GM18511 (cell line): ENCODE data around the gene TEX38.
"Not testable (repeated sequence)": the region's sequence is repeated elsewhere in the genome, so short reads cannot be mapped to it uniquely, and the experiment has no call there.

Experiments used
- ATAC-seq: cut with Tn5 transposase; IDR thresholded peaks from one replicate; pipeline ENCODE4 v1.9.1; 2021; ENCODE audit warnings: mild to moderate bottlenecking, moderate library complexity; ENCODE audit not compliant: unreplicated experiment

Gene TEX38

GRCh38 chr1:46671554-46671953 lies at the start of gene TEX38:
Gene TEX38 (plus strand): TSS chr1:46671854. CDS start chr1:46671935, 81 bp downstream.
- ATAC-seq, result no peak

- ATAC-seq, result no peak
These were observed 49.7 kb upstream of the TEX38 start for GRCh38 chr1:46621930-46622329.

GRCh38 chr1:46622344-46622743 lies 49.3 kb upstream of the TEX38 start:
- no peak for ATAC-seq

GRCh38 chr1:46623743-46624644 lies 47.7 kb upstream of the TEX38 start:
- no peak for ATAC-seq

- no peak for ATAC-seq
These were observed 40.9 kb upstream of the TEX38 start for GRCh38 chr1:46630719-46631118.

GRCh38 chr1:46635205-46635604 lies 36.4 kb upstream of the TEX38 start:
- no peak for ATAC-seq

GRCh38 chr1:46637444-46638083 lies 34.1 kb upstream of the TEX38 start:
- no peak for ATAC-seq

- ATAC-seq, result no peak
These were observed 32.7 kb upstream of the TEX38 start for GRCh38 chr1:46638921-46639320.

GRCh38 chr1:46639547-46639946 lies 32.1 kb upstream of the TEX38 start:
- no peak for ATAC-seq

GRCh38 chr1:46642115-46642680 lies 29.5 kb upstream of the TEX38 start:
- no peak for ATAC-seq

- no peak for ATAC-seq
These were observed 28.3 kb upstream of the TEX38 start for GRCh38 chr1:46643368-46643775.

- no peak for ATAC-seq
These were observed 25.8 kb upstream of the TEX38 start for GRCh38 chr1:46645815-46646214.

- ATAC-seq, result no peak
These were observed 25.3 kb upstream of the TEX38 start for GRCh38 chr1:46646331-46646730.

- no peak for ATAC-seq
These were observed 24.8 kb upstream of the TEX38 start for GRCh38 chr1:46646844-46647243.

GRCh38 chr1:46647611-46648010 lies 24.0 kb upstream of the TEX38 start:
- ATAC-seq, result no peak

- no peak for ATAC-seq
These were observed 21.9 kb upstream of the TEX38 start for GRCh38 chr1:46649764-46650163.

GRCh38 chr1:46650491-46650890 lies 21.2 kb upstream of the TEX38 start:
- ATAC-seq, result no peak

- not testable (repeated sequence) for ATAC-seq
These were observed 20.5 kb upstream of the TEX38 start for GRCh38 chr1:46651152-46651551.

GRCh38 chr1:46652321-46653100 lies 19.1 kb upstream of the TEX38 start:
- no peak for ATAC-seq

- no peak for ATAC-seq
These were observed 18.2 kb upstream of the TEX38 start for GRCh38 chr1:46653405-46653958.

GRCh38 chr1:46654012-46654411 lies 17.6 kb upstream of the TEX38 start:
- ATAC-seq, result no peak
